Hepatocyte (in vitro differentiated cells): ENCODE data around the gene BPI. TPM values are rescaled to one million over a fixed set of nuclear protein-coding genes. Genes with fewer than 3 reads are reported as not detected.

Experiments
- DNase-seq: peaks from one replicate; pipeline ENCODE4 v3.0.0-alpha.2; 2016; ENCODE audit warnings: low spot score
- H2AFZ ChIP-seq: fragments of 200-600 bp; sonication (generic); 2 replicates; pipeline ENCODE4 v1.6.0; 2016; ENCODE audit warnings: antibody characterized with exemption, mild to moderate bottlenecking
- H3K27ac ChIP-seq: fragments of 200-600 bp; sonication (generic); 2 replicates; pipeline ENCODE4 v1.5.1; 2016; ENCODE audit warnings: mild to moderate bottlenecking
- H3K27me3 ChIP-seq: fragments of 200-600 bp; sonication (generic); 2 replicates; pipeline ENCODE4 v1.6.1; 2016
- H3K36me3 ChIP-seq: fragments of 200-600 bp; sonication (generic); replicated peaks from 2 replicates; pipeline ENCODE4 v1.5.1; 2016; ENCODE audit warnings: low read depth; ENCODE audit not compliant: insufficient read depth
- H3K4me1 ChIP-seq: fragments of 200-600 bp; sonication (generic); 2 replicates; pipeline ENCODE4 v1.5.1; 2016; ENCODE audit warnings: mild to moderate bottlenecking, moderate library complexity; ENCODE audit not compliant: insufficient read depth
- H3K4me2 ChIP-seq: fragments of 200-600 bp; sonication (generic); 2 replicates; pipeline ENCODE4 v1.6.0; 2016
- H3K4me3 ChIP-seq: fragments of 200-600 bp; sonication (generic); 2 replicates; pipeline ENCODE4 v1.5.1; 2016; ENCODE audit warnings: mild to moderate bottlenecking
- H3K79me2 ChIP-seq: fragments of 200-600 bp; sonication (generic); 2 replicates; pipeline ENCODE4 v1.6.0; 2017; ENCODE audit warnings: mild to moderate bottlenecking
- H3K9me2 ChIP-seq: fragments of 200-600 bp; sonication (generic); replicated peaks from 2 replicates; pipeline ENCODE4 v1.6.0; 2017; ENCODE audit warnings: mild to moderate bottlenecking; ENCODE audit not compliant: insufficient read depth
- H3K9me3 ChIP-seq: fragments of 200-600 bp; sonication (generic); 2 replicates; pipeline ENCODE4 v1.5.1; 2016; ENCODE audit warnings: low read depth, mild to moderate bottlenecking
- H4K20me1 ChIP-seq: fragments of 200-600 bp; sonication (generic); 2 replicates; pipeline ENCODE4 v1.6.0; 2016; ENCODE audit warnings: mild to moderate bottlenecking; ENCODE audit not compliant: insufficient read depth, poor library complexity, severe bottlenecking
- EZH2 ChIP-seq: fragments of 200-600 bp; sonication (generic); IDR thresholded peaks from 2 replicates; pipeline ENCODE4 v1.6.1; 2016; ENCODE audit warnings: antibody characterized with exemption, mild to moderate bottlenecking, borderline replicate concordance
- EZH2phosphoT487 ChIP-seq: fragments of 200-600 bp; sonication (generic); IDR thresholded peaks from one replicate; pipeline ENCODE4 v1.6.1; 2018; ENCODE audit warnings: antibody characterized with exemption, mild to moderate bottlenecking, low read depth, moderate library complexity; ENCODE audit not compliant: unreplicated experiment, severe bottlenecking
- WGBS: methylation state at CpG from one replicate; pipeline ENCODE4 v1.1.6; 2016; ENCODE audit warnings: low lambda C conversion rate; ENCODE audit errors: missing lambda C conversion rate; 5-methylcytosine and 5-hydroxymethylcytosine counted together
- polyA plus RNA-seq: library from polyadenylated mRNA; unstranded; fragments of >200 nt; fragmentation: Nextera tagmentation; extraction: Ambion mirVana; gene quantifications from 2 replicates; pipeline ENCODE4 v1.2.1, GENCODE V29; 2016
- total RNA-seq: library from RNA; depleted of rRNA; stranded (reverse); fragments of >200 nt; gene quantifications from 2 replicates; pipeline ENCODE4 v1.2.3, GENCODE V29; 2014
- TF ChIP-seq, protein P1 (sequence below): fragments of 200-600 bp; sonication (generic); IDR thresholded peaks from 2 replicates; pipeline ENCODE4 v1.5.1; 2016; ENCODE audit warnings: antibody characterized with exemption, mild to moderate bottlenecking; ENCODE audit not compliant: poor library complexity

The BPI gene
- total and polyA plus RNA-seq, 2 experiments from 2014 or later: 0.63 to 0.66 TPM

DNA sequence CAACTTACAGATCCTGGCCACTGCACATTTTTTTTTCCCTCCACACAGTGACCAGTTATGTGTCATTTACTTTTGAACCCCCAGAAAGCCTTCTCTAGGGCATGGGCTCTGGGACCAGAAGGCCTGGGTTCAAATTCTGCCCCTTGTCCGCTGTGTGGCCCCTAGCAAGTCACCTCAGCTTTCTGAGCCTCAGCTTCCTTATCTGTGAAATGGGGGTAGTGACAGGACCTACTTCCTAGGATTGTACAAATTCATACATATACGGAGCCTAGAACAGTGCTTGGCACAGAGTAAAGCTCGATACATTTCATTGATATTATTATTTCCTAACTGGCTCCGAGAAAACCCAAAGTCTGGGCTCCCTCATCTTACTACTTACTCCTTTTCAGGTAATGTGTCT lies 1.6 kb downstream of the BPI start:
- Histone ChIP-seq H3K4me2 (no peak overlapping the region), H3K79me2 (no peaks in the 10 kb centered on the region), H4K20me1 (no peaks in the 10 kb centered on the region), H3K4me1 (no peaks in the 10 kb centered on the region), H3K27ac (no peak overlapping the region), H3K4me3 (no peak overlapping the region), H3K36me3 (no peaks in the 10 kb centered on the region), H3K27me3 (peaks cover 8% of the 10 kb centered on the region), H2AFZ (no peak overlapping the region), H3K9me3 (no peaks in the 10 kb centered on the region), H3K9me2 (no peaks in the 10 kb centered on the region)
- WGBS: 91% methylated on average over 4 of the region's 4 CpGs
- DNase-seq: no peak
- TF ChIP-seq EZH2phosphoT487 (no peak), EZH2 (no peak)
- TF ChIP-seq, protein P1, sequence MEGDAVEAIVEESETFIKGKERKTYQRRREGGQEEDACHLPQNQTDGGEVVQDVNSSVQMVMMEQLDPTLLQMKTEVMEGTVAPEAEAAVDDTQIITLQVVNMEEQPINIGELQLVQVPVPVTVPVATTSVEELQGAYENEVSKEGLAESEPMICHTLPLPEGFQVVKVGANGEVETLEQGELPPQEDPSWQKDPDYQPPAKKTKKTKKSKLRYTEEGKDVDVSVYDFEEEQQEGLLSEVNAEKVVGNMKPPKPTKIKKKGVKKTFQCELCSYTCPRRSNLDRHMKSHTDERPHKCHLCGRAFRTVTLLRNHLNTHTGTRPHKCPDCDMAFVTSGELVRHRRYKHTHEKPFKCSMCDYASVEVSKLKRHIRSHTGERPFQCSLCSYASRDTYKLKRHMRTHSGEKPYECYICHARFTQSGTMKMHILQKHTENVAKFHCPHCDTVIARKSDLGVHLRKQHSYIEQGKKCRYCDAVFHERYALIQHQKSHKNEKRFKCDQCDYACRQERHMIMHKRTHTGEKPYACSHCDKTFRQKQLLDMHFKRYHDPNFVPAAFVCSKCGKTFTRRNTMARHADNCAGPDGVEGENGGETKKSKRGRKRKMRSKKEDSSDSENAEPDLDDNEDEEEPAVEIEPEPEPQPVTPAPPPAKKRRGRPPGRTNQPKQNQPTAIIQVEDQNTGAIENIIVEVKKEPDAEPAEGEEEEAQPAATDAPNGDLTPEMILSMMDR: no peak

DNA sequence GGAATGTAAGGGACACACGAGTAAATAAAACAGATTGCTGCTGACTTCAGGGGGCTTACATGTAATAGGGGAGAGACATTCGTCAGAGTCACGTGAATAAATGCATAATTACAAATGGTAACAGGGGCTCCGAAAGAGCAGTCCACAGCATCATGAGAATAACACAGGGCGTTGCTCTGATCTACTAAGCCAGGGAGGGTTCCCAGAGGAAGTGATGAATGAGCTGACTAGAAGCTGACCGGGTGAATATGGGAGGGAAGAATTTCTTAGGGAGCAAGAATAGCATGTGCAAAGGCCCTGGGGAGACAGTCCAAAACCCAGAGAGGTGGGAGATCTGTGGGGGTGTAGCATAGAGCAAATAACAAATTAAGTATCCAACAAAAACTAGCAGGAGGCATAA lies 2.4 kb downstream of the BPI start:
- H4K20me1 ChIP-seq: no peaks in the 10 kb centered on the region
- H3K9me2 ChIP-seq: no peaks in the 10 kb centered on the region
- H3K27me3 ChIP-seq: peaks cover 8% of the 10 kb centered on the region
- H3K9me3 ChIP-seq: no peaks in the 10 kb centered on the region
- 84% methylated on average over 6 of the region's 6 CpGs for WGBS
- no peak overlapping the region for H3K27ac ChIP-seq
- H3K4me2 ChIP-seq: no peak overlapping the region
- no peaks in the 10 kb centered on the region for H3K79me2 ChIP-seq
- no peaks in the 10 kb centered on the region for H3K4me1 ChIP-seq
- DNase-seq: no peak
- no peak overlapping the region for H3K4me3 ChIP-seq
- no peaks in the 10 kb centered on the region for H3K36me3 ChIP-seq
- no peak overlapping the region for H2AFZ ChIP-seq
- TF ChIP-seq, protein P1: no peak
- TF ChIP-seq EZH2 (no peak), EZH2phosphoT487 (no peak)

DNA sequence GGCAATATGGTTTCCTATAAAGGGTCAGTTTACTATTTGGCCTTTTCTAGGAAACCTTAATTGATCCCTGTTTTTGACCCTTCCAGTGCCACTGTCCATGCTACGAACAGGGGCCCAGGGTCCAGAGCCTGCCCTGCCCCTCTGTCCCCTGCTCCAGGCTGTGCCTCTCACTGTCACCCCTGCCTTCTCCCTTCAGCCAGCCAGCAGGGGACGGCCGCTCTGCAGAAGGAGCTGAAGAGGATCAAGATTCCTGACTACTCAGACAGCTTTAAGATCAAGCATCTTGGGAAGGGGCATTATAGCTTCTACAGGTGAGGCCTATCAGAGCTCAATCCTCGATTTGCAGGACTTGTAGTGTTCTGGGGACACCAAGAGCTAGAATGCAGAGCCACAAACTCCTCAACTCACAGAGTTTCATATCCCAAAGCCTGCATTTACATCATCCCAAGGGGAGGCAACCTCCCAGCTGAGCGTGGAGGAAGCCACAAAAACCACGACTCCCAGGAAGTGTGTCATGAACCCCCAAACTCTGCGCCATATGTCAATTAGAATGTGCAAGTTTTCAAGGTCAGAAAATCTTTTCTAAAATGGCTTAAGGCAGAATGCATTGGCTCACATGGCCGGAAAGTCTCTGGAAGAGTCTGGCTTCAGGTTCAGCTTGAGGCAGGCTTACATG lies 3.6 kb downstream of the BPI start:
- Histone ChIP-seq H3K79me2 (no peaks in the 10 kb centered on the region), H4K20me1 (no peaks in the 10 kb centered on the region), H3K9me2 (no peaks in the 10 kb centered on the region), H2AFZ (no peak overlapping the region), H3K27me3 (peaks cover 8% of the 10 kb centered on the region), H3K4me2 (no peak overlapping the region), H3K4me3 (no peak overlapping the region), H3K36me3 (no peaks in the 10 kb centered on the region), H3K4me1 (no peaks in the 10 kb centered on the region), H3K27ac (no peak overlapping the region), H3K9me3 (no peaks in the 10 kb centered on the region)
- TF ChIP-seq, protein P1: no peak
- no peak for TF ChIP-seq EZH2
- no peak for TF ChIP-seq EZH2phosphoT487
- DNase-seq: no peak
- WGBS: 86% methylated on average over 8 of the region's 8 CpGs
